K562 (cell line): ENCODE measurements around the gene ANKS3. TPM values are rescaled to one million over a fixed set of nuclear protein-coding genes. Genes with fewer than 3 reads are reported as not detected.

Source experiments
- ATAC-seq: fragments of 200-7000 bp; cut with Tn5 transposase; 3 replicates; pipeline ENCODE4 v1.9.1; 2020; ENCODE audit warnings: moderate library complexity
- BruUV-seq: library from RNA; stranded (reverse); fragments of 400-500 nt; replicated peaks from 2 replicates; lab custom pipeline; 2021; lab: Mats Ljungman, UMichigan
- CTCF ChIA-PET: fragments of 300-600 bp; formaldehyde crosslinking; extraction: SDS; loops from one replicate; lab custom pipeline; 2021; ENCODE audit warnings: low intra/inter-chr PET ratio; lab: Yijun Ruan, JAX
- POLR2A ChIA-PET: fragments of 300-600, 350-650 bp; sonication (Branson Sonifier 250); formaldehyde crosslinking; extraction: SDS; loops from one replicate; lab custom pipeline; 2021; ENCODE audit warnings: antibody characterized with exemption, inconsistent platforms; lab: Yijun Ruan, JAX
- DNase-seq, 4 experiments: peaks; one replicate each; pipeline versions ENCODE4 v3.0.0 to v3.0.0-alpha.2; 2011 to 2018; ENCODE audit warnings: low spot score in 3 of 4, mixed read lengths in 3 of 4; ENCODE audit errors: extremely low read depth in 1 of 4
- FAIRE-seq: peaks from 2 replicates; lab custom pipeline; 2011; peaks lifted over from hg19 to GRCh38; lab: Jason Lieb, UNC
- H2AFZ ChIP-seq: 2 replicates; pipeline ENCODE4 v1.6.0; 2011; ENCODE audit warnings: low read depth, low read length, control low read depth, inconsistent platforms
- H3K27ac ChIP-seq: fragments of 200-600 bp; 3 replicates; pipeline ENCODE4 v1.8.0; 2011; ENCODE audit warnings: low read depth, mild to moderate bottlenecking, control low read depth, inconsistent platforms, low read length, moderate library complexity, mixed read lengths; ENCODE audit errors: extremely low read depth
- H3K27me3 ChIP-seq, 2 experiments: fragments of 300-600 bp in 1 of 2; 2 replicates in 1 of 2; 3 replicates in 1 of 2; pipeline versions ENCODE4 v1.6.0 to v1.8.0; 2011; ENCODE audit warnings: inconsistent platforms in 2 of 2, low read length in 2 of 2, mild to moderate bottlenecking in 1 of 2, mixed read lengths in 1 of 2, moderate library complexity in 1 of 2; ENCODE audit not compliant: control insufficient read depth in 2 of 2, insufficient read depth in 2 of 2
- H3K36me3 ChIP-seq: fragments of 300-600 bp; 3 replicates; pipeline ENCODE4 v1.8.0; 2011; ENCODE audit warnings: mild to moderate bottlenecking, low read length, inconsistent platforms; ENCODE audit not compliant: control insufficient read depth, insufficient read depth
- H3K4me1 ChIP-seq, 2 experiments: fragments of 200-600 bp in 1 of 2; replicated peaks in 1 of 2; 2 replicates in 1 of 2; 3 replicates in 1 of 2; pipeline versions ENCODE4 v1.5.1 to v1.8.0; 2011; ENCODE audit warnings: inconsistent platforms in 2 of 2, low read length in 2 of 2, mild to moderate bottlenecking in 1 of 2, mixed read lengths in 1 of 2, moderate library complexity in 1 of 2; ENCODE audit not compliant: control insufficient read depth in 2 of 2, insufficient read depth in 2 of 2
- H3K4me2 ChIP-seq: 2 replicates; pipeline ENCODE4 v1.6.1; 2011; ENCODE audit warnings: low read length, control low read depth, inconsistent platforms, mixed read lengths; ENCODE audit not compliant: insufficient read depth
- H3K4me3 ChIP-seq: fragments of 200-600 bp; sonication (generic), shearing (Covaris generic); 2 replicates; pipeline ENCODE4 v1.5.1; 2016; ENCODE audit warnings: control low read depth, inconsistent platforms
- H3K79me2 ChIP-seq: fragments of 200-600 bp; 3 replicates; pipeline ENCODE4 v1.8.0; 2011; ENCODE audit warnings: low read length, inconsistent platforms; ENCODE audit not compliant: control insufficient read depth, insufficient read depth
- H3K9ac ChIP-seq, 2 experiments: 2 replicates each; pipeline versions ENCODE4 v1.6.0 to v1.6.1; 2011; ENCODE audit warnings: low read depth in 2 of 2, low read length in 2 of 2, control low read depth in 1 of 2, inconsistent platforms in 1 of 2, mild to moderate bottlenecking in 1 of 2, mixed read lengths in 1 of 2; ENCODE audit not compliant: insufficient read depth in 1 of 2
- H3K9me1 ChIP-seq: one replicate; pipeline ENCODE4 v1.6.0; 2011; ENCODE audit warnings: inconsistent platforms, mild to moderate bottlenecking, low read length, moderate library complexity; ENCODE audit not compliant: control insufficient read depth, insufficient read depth
- H3K9me3 ChIP-seq: replicated peaks from 2 replicates; pipeline ENCODE4 v1.5.1; 2011; ENCODE audit warnings: low read depth, low read length, inconsistent platforms; ENCODE audit not compliant: control insufficient read depth, insufficient read depth
- H4K20me1 ChIP-seq: replicated peaks from 2 replicates; pipeline ENCODE4 v1.6.1; 2011; ENCODE audit warnings: low read length, inconsistent platforms, mixed read lengths; ENCODE audit not compliant: control insufficient read depth, insufficient read depth
- ASH1L ChIP-seq: fragments of 450-650 bp; IDR thresholded peaks from 2 replicates; pipeline ENCODE4 v1.6.1; 2018; ENCODE audit warnings: borderline replicate concordance, mild to moderate bottlenecking, low read depth; ENCODE audit not compliant: partially characterized antibody
- ESRRB ChIP-seq: fragments of 250-450 bp; sonication (Bioruptor Pico); IDR thresholded peaks from 2 replicates; pipeline ENCODE4 v1.5.0; 2020; ENCODE audit warnings: mild to moderate bottlenecking, moderate library complexity, borderline replicate concordance
- ETV1 ChIP-seq: fragments of 450-650 bp; conservative IDR thresholded peaks from 2 replicates; pipeline ENCODE4 v1.6.1; 2016; ENCODE audit warnings: missing genetic modification characterization, control low read depth, low read depth, missing compliant biosample characterization
- HMG20B ChIP-seq: fragments of 250-450 bp; sonication (Bioruptor Pico); IDR thresholded peaks from 2 replicates; pipeline ENCODE4 v1.5.0; 2021; ENCODE audit warnings: mild to moderate bottlenecking
- ZKSCAN1 ChIP-seq: fragments of 150-350 bp; IDR thresholded peaks from 2 replicates; pipeline ENCODE4 v1.6.1; 2016; ENCODE audit warnings: low read depth, low read length
- WGBS: fragments of 100-300 bp; shearing (Covaris generic); methylation state at CpG from one replicate; pipeline ENCODE4 v1.1.6; 2016; ENCODE audit warnings: low coverage, mixed read lengths; ENCODE audit not compliant: insufficient coverage; ENCODE audit errors: missing lambda C conversion rate; 5-methylcytosine and 5-hydroxymethylcytosine counted together
- in situ Hi-C: fragments of 300-500 bp; cut with MboI; formaldehyde crosslinking; loops from 4 replicates; pipeline ENCODE4 v1.15.0; 2018; ENCODE audit warnings: inconsistent platforms, mixed read lengths
- intact Hi-C: fragments of 100-400 bp; cut with micrococcal nuclease; formaldehyde crosslinking; loops from 2 replicates; pipeline ENCODE4 v1.14.2; 2022
- polyA plus RNA-seq, 8 experiments: library from polyadenylated mRNA; depleted of rRNA in 4 of 8; stranded (reverse) in 5 of 8; unstranded in 3 of 8; fragments of >200 nt; fragmentation: Nextera tagmentation in 2 of 8; fragmentation: Illumina TruSeq in 1 of 8; extraction: Ambion mirVana in 2 of 8; extraction: Trizol in 1 of 8; gene quantifications; 2 replicates each; pipeline versions ENCODE4 v1.2.1 to v1.2.3, GENCODE V29; 2011 to 2014; ENCODE audit warnings: inconsistent platforms in 1 of 8, missing spikeins in 1 of 8
- total RNA-seq, 7 experiments: library from RNA; depleted of rRNA in 6 of 7; stranded (reverse); fragments of >200 nt in 6 of 7; fragmentation: Illumina TruSeq in 2 of 7; extraction: Trizol in 2 of 7; gene quantifications; 2 replicates each; pipeline versions ENCODE4 v1.2.1 to v1.2.3, GENCODE V29; 2011 to 2021; ENCODE audit warnings: low replicate concordance in 1 of 7

ANKS3 gene
- total and polyA plus RNA-seq, 9 of the 15 experiments (the other 6 are each of a cell fraction or from before 2014, with no cell fraction given): 0.43 to 25.7 (median 14.8) TPM

- peaks cover 0 to 58% of the 10 kb centered on the region in 2 experiments; a peak in 2 of 5 replicates for H3K4me1 ChIP-seq
- no peak overlapping the region for H3K4me3 ChIP-seq
- no peak overlapping the region for H2AFZ ChIP-seq
- no peak for ATAC-seq
- DNase-seq: no peak
- no peak for FAIRE-seq
- H3K27me3 ChIP-seq: no peaks in the 10 kb centered on the region
- no peak overlapping the region for H3K4me2 ChIP-seq
- 94% methylated on average over 21 of the region's 26 CpGs for WGBS
- in situ Hi-C loops: no loop called here
- no peaks in the 10 kb centered on the region for H4K20me1 ChIP-seq
- no peaks in the 10 kb centered on the region for H3K9me3 ChIP-seq
- TF ChIP-seq ESRRB (CRISPR knock-in tag) (no peak), ZKSCAN1 (no peak), ASH1L (no peak), HMG20B (CRISPR knock-in tag) (no peak), ETV1 (tag) (no peak)
- POLR2A ChIA-PET: interaction anchor here (1.0 kb wide), 1 partner anchor 13 kb away, joined by 3 read pairs; no protein-coding TSS in a partner anchor
- H3K36me3 ChIP-seq: peaks cover 50% of the 10 kb centered on the region; the same call in 2 of the 3 replicates
- H3K9me1 ChIP-seq: no peaks in the 10 kb centered on the region
- H3K9ac ChIP-seq: no peak overlapping the region; a peak in 1 of 4 replicates
- no peaks in the 10 kb centered on the region for H3K79me2 ChIP-seq
- H3K27ac ChIP-seq: no peak overlapping the region
- BruUV-seq: no TSS peak
- CTCF ChIA-PET: no interaction called here
- intact Hi-C loops: no loop called here
Observed at GRCh38 chr16:4682084-4682591, 51.9 kb downstream of the ANKS3 start.
